OCI-LY7 (cell line): ENCODE results near the gene CAPRIN1. TPM values are rescaled to one million over a fixed set of nuclear protein-coding genes. Genes with fewer than 3 reads are reported as not detected.

Source experiments
- BruUV-seq: library from RNA; stranded (reverse); fragments of 400-500 nt; replicated peaks from 2 replicates; lab custom pipeline; 2021; lab: Mats Ljungman, UMichigan
- CTCF ChIA-PET: fragments of 300-600 bp; sonication (Branson Sonifier 250); formaldehyde crosslinking; loops from one replicate; lab custom pipeline; 2022; ENCODE audit warnings: antibody characterized with exemption; ENCODE audit not compliant: unreplicated experiment; lab: Charles Lee
- POLR2A ChIA-PET: fragments of 300-600 bp; sonication (Branson Sonifier 250); formaldehyde crosslinking; loops from one replicate; lab custom pipeline; 2022; ENCODE audit warnings: antibody characterized with exemption; lab: Charles Lee
- DNase-seq: peaks from one replicate; pipeline ENCODE4 v3.0.0-alpha.2; 2015; ENCODE audit warnings: low spot score
- H2AFZ ChIP-seq: fragments of 200-600 bp; sonication (generic), shearing (Covaris generic); 2 replicates; pipeline ENCODE4 v1.6.1; 2014; ENCODE audit warnings: mild to moderate bottlenecking, antibody characterized with exemption, low read length, moderate library complexity
- H3K27ac ChIP-seq: fragments of 200-600 bp; sonication (generic); 2 replicates; pipeline ENCODE4 v1.5.1; 2014; ENCODE audit warnings: mixed run types, low read depth, mild to moderate bottlenecking, moderate library complexity, low read length, inconsistent platforms; ENCODE audit not compliant: poor library complexity, severe bottlenecking
- H3K36me3 ChIP-seq: fragments of 200-600 bp; sonication (generic); 2 replicates; pipeline ENCODE4 v1.6.1; 2014; ENCODE audit warnings: mild to moderate bottlenecking, antibody characterized with exemption, low read length, moderate library complexity, mixed read lengths; ENCODE audit not compliant: insufficient read depth
- H3K4me1 ChIP-seq: fragments of 200-600 bp; sonication (generic); 2 replicates; pipeline ENCODE4 v1.5.1; 2014; ENCODE audit warnings: mild to moderate bottlenecking, low read length; ENCODE audit not compliant: insufficient read depth, poor library complexity, severe bottlenecking
- H3K4me2 ChIP-seq: fragments of 200-600 bp; sonication (generic); 2 replicates; pipeline ENCODE4 v1.6.1; 2014; ENCODE audit warnings: mild to moderate bottlenecking, low read length
- H3K4me3 ChIP-seq: fragments of 200-600 bp; sonication (generic); 2 replicates; pipeline ENCODE4 v1.5.1; 2014; ENCODE audit warnings: mild to moderate bottlenecking, low read depth, low read length; ENCODE audit not compliant: poor library complexity, severe bottlenecking
- H3K79me2 ChIP-seq: fragments of 200-600 bp; sonication (generic); 2 replicates; pipeline ENCODE4 v1.6.1; 2016; ENCODE audit warnings: low read depth, mild to moderate bottlenecking, low read length, moderate library complexity, mixed read lengths; ENCODE audit not compliant: insufficient read depth
- H3K9me2 ChIP-seq: fragments of 200-600 bp; sonication (generic); 2 replicates; pipeline ENCODE4 v1.6.1; 2016; ENCODE audit warnings: mild to moderate bottlenecking, low read length, mixed read lengths; ENCODE audit not compliant: insufficient read depth
- H3K9me3 ChIP-seq: fragments of 200-600 bp; sonication (generic); 2 replicates; pipeline ENCODE4 v1.6.1; 2014; ENCODE audit warnings: mild to moderate bottlenecking, mixed run types, low read length, mixed read lengths
- H4K20me1 ChIP-seq: fragments of 200-600 bp; sonication (generic); 2 replicates; pipeline ENCODE4 v1.6.1; 2014; ENCODE audit warnings: mild to moderate bottlenecking, antibody characterized with exemption, low read length, moderate library complexity, mixed read lengths; ENCODE audit not compliant: insufficient read depth
- EZH2phosphoT487 ChIP-seq: fragments of 200-600 bp; sonication (generic); IDR thresholded peaks from 2 replicates; pipeline ENCODE4 v1.6.1; 2018; ENCODE audit warnings: low read depth, borderline replicate concordance, mild to moderate bottlenecking, mixed run types, antibody characterized with exemption, low read length, moderate library complexity, mixed read lengths
- intact Hi-C: fragments of 100-400 bp; cut with micrococcal nuclease; formaldehyde crosslinking; loops from one replicate; pipeline ENCODE4 v1.10.0; 2022; ENCODE audit not compliant: unreplicated experiment
- total RNA-seq, 2 experiments: library from RNA; depleted of rRNA in 1 of 2; stranded (reverse); fragments of >200 nt in 1 of 2; shearing (Covaris generic) in 1 of 2; gene quantifications; 2 replicates each; pipeline ENCODE4 v1.2.3, GENCODE V29; 2014 to 2022
- TF ChIP-seq, protein P1 (sequence below): fragments of 200-600 bp; sonication (generic); conservative IDR thresholded peaks from 2 replicates; pipeline ENCODE4 v1.5.1; 2014; ENCODE audit warnings: mild to moderate bottlenecking, antibody characterized with exemption, low read length, moderate library complexity, mixed read lengths

Gene CAPRIN1
- total RNA-seq, 2 experiments from 2014 or later: 259 to 286 TPM

GRCh38 chr11:34013898-34014571, 37.5 kb upstream of the CAPRIN1 start:
- TF ChIP-seq, protein P1, sequence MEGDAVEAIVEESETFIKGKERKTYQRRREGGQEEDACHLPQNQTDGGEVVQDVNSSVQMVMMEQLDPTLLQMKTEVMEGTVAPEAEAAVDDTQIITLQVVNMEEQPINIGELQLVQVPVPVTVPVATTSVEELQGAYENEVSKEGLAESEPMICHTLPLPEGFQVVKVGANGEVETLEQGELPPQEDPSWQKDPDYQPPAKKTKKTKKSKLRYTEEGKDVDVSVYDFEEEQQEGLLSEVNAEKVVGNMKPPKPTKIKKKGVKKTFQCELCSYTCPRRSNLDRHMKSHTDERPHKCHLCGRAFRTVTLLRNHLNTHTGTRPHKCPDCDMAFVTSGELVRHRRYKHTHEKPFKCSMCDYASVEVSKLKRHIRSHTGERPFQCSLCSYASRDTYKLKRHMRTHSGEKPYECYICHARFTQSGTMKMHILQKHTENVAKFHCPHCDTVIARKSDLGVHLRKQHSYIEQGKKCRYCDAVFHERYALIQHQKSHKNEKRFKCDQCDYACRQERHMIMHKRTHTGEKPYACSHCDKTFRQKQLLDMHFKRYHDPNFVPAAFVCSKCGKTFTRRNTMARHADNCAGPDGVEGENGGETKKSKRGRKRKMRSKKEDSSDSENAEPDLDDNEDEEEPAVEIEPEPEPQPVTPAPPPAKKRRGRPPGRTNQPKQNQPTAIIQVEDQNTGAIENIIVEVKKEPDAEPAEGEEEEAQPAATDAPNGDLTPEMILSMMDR: no peak
- TF ChIP-seq EZH2phosphoT487: no peak
- ChIA-PET CTCF (no interaction called here), POLR2A (interaction anchor here (0.6 to 1.2 kb wide), 2 partner anchors 46 to 151 kb away, joined by 3 to 4 read pairs; no protein-coding TSS in a partner anchor)
- no peak overlapping the region for H3K27ac ChIP-seq
- H2AFZ ChIP-seq: no peak overlapping the region
- no peaks in the 10 kb centered on the region for H3K9me2 ChIP-seq
- H3K9me3 ChIP-seq: no peaks in the 10 kb centered on the region
- H3K4me2 ChIP-seq: no peak overlapping the region
- H3K79me2 ChIP-seq: no peaks in the 10 kb centered on the region
- no peaks in the 10 kb centered on the region for H4K20me1 ChIP-seq
- intact Hi-C loops: no loop called here
- no peaks in the 10 kb centered on the region for H3K4me1 ChIP-seq
- BruUV-seq: no TSS peak
- no peak overlapping the region for H3K4me3 ChIP-seq
- no peaks in the 10 kb centered on the region for H3K36me3 ChIP-seq
- DNase-seq: no peak

- DNase-seq: no peak
- ChIA-PET CTCF (no interaction called here), POLR2A (interaction anchor here (0.7 kb wide), 1 partner anchor 200 kb away, joined by 4 read pairs; no protein-coding TSS in a partner anchor)
- no peaks in the 10 kb centered on the region for H3K4me1 ChIP-seq
- no peak overlapping the region for H2AFZ ChIP-seq
- no peaks in the 10 kb centered on the region for H3K79me2 ChIP-seq
- no peak overlapping the region for H3K4me2 ChIP-seq
- no peaks in the 10 kb centered on the region for H3K9me2 ChIP-seq
- no TSS peak for BruUV-seq
- intact Hi-C loops: no loop called here
- no peak overlapping the region for H3K27ac ChIP-seq
- H3K9me3 ChIP-seq: no peaks in the 10 kb centered on the region
- no peak overlapping the region for H3K4me3 ChIP-seq
- H4K20me1 ChIP-seq: no peaks in the 10 kb centered on the region
- TF ChIP-seq, protein P1: no peak
- TF ChIP-seq EZH2phosphoT487: no peak
- no peaks in the 10 kb centered on the region for H3K36me3 ChIP-seq
Measured at GRCh38 chr11:34021977-34022735, 29.4 kb upstream of the CAPRIN1 start.
